Measurements from ENCODE around the gene FAM168A.

The FAM168A gene

GRCh38 chr11:73563539-73564200 is 34.2 kb downstream of the FAM168A start:
- DNase-seq (ENCODE audit: low read depth): no peak
- no peak overlapping the region for H3K4me3 ChIP-seq (ENCODE audit: control insufficient read depth, low read depth, low read length)
- TF ChIP-seq CTCF (conservative IDR thresholded peaks at IDR 0.05; ENCODE audit: control insufficient read depth, insufficient read depth, low read depth, low read length): no peak

- no peak overlapping the region for H3K4me3 ChIP-seq (ENCODE audit: control insufficient read depth, low read depth, low read length)
- no peak for TF ChIP-seq CTCF (conservative IDR thresholded peaks at IDR 0.05; ENCODE audit: control insufficient read depth, insufficient read depth, low read depth, low read length)
- no peak for DNase-seq (ENCODE audit: low read depth)
Observed at GRCh38 chr11:73559743-73560142, 38.2 kb downstream of the FAM168A start.

GRCh38 chr11:73556966-73557365 is 40.9 kb downstream of the FAM168A start:
- no peak for DNase-seq (ENCODE audit: low read depth)
- no peak overlapping the region for H3K4me3 ChIP-seq (ENCODE audit: control insufficient read depth, low read depth, low read length)
- no peak for TF ChIP-seq CTCF (conservative IDR thresholded peaks at IDR 0.05; ENCODE audit: control insufficient read depth, insufficient read depth, low read depth, low read length)

DNA sequence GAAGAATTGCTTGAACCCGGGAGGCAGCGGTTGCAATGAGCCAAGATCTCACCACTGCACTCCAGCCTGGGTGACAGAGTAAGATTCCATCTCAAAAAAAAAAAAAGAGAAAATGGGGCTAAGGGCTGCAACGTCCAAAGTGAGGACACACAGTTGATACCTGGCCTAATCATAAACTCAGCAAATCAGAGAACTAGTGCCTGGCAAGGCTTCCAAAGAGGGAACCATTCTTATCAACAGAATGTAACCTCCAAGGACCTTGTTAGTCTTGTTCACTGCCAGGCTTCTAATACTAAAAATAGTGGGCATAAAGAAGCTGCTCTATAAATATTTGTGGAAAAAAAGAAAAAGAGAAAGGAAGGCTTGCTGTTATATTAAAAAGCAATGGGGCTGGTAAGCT is 42.3 kb downstream of the FAM168A start:
- no peak for TF ChIP-seq CTCF (conservative IDR thresholded peaks at IDR 0.05; ENCODE audit: control insufficient read depth, insufficient read depth, low read depth, low read length)

DNA sequence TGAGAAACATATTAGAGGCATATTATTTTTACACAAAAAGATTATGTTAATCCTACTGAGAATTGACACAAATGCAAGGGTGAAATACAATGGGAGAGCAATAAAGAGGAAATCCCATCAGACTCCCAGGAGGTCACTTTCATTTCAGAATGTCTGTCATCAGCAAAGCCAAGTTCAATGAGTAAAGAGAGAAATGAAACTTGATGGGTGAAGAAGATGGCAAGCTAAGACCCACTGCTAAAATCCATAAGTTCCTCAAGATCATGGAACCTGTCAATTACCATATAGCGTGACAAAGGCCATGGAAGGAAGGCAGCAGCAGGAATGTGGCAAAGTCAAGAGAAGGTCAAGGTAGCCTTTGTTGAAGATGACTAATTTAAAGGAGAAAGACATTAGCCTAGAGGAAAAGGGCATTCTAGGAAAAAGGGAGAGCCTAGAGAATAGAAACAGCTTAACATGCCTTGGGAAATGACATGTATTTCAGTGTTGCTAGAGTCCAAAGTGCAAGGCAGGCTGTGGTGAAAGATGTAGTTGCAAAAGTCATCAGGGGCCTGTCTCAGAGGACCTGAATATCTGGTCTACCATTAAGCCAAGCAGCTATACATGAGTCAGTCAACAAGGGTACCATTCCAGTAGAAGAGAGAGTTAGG is 43.1 kb downstream of the FAM168A start:
- no peak overlapping the region for H3K4me3 ChIP-seq (ENCODE audit: control insufficient read depth, low read depth, low read length)
- DNase-seq (ENCODE audit: low read depth): no peak
- no peak for TF ChIP-seq CTCF (conservative IDR thresholded peaks at IDR 0.05; ENCODE audit: control insufficient read depth, insufficient read depth, low read depth, low read length)

More for the DNA sequence above, 42.3 kb downstream of the FAM168A start:
- no peak for DNase-seq (ENCODE audit: low read depth)
- H3K4me3 ChIP-seq (ENCODE audit: control insufficient read depth, low read depth, low read length): no peak overlapping the region

DNA sequence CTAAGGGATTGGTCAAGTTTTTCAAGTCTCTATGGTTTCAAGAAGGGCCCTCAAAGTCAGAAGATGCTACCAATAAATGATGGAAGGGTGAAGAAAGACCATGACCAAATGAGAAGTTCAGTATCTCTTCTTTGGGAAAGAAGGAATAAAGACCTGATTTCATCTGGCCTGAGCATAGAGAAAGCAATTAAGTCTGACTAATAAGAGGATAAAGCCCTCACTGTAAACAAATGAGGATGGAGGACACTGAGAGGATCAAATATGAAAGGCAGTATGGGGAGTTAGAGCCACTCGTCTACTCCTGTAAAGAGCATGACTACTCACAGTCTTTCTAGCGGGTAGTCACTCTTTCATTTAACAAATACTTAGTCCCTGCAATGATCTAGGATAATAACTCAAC is 44.6 kb downstream of the FAM168A start:
- no peak for TF ChIP-seq CTCF (conservative IDR thresholded peaks at IDR 0.05; ENCODE audit: control insufficient read depth, insufficient read depth, low read depth, low read length)
- no peak overlapping the region for H3K4me3 ChIP-seq (ENCODE audit: control insufficient read depth, low read depth, low read length)
- no peak for DNase-seq (ENCODE audit: low read depth)
